ENCODE data around the gene PBX3. TPM values are rescaled to one million over a fixed set of nuclear protein-coding genes. Genes with fewer than 3 reads are reported as not detected.

PBX3 gene
- total RNA-seq, 1 experiment from 2014 or later: 39.0 TPM

GRCh38 chr9:126015424-126015823 is 268.3 kb downstream of the PBX3 start:
- Histone ChIP-seq H3K36me3 (ENCODE audit: control insufficient read depth, insufficient read depth, low read length) (no peaks in the 10 kb centered on the region), H3K9me3 (ENCODE audit: control insufficient read depth, insufficient read depth, low read depth, low read length) (no peaks in the 10 kb centered on the region), H3K4me1 (ENCODE audit: control insufficient read depth, insufficient read depth, low read length) (no peaks in the 10 kb centered on the region), H3K27me3 (ENCODE audit: control insufficient read depth, insufficient read depth, low read length) (no peaks in the 10 kb centered on the region), H3K4me3 (ENCODE audit: low read depth in 2 of 2, low read length in 2 of 2) (no peak overlapping the region), H3K27ac (ENCODE audit: low read length) (no peak overlapping the region)
- TF ChIP-seq REST (IDR thresholded peaks at IDR 0.05; ENCODE audit: insufficient read depth in 1 of 2, low read depth in 2 of 2, low read length in 1 of 2) (no peak), SIN3A (IDR thresholded peaks at IDR 0.05; ENCODE audit: borderline replicate concordance, insufficient read depth, low read depth, low read length) (no peak), TCF7L2 (IDR thresholded peaks at IDR 0.05; ENCODE audit: low read depth, low read length) (no peak), POLR2AphosphoS5 (IDR thresholded peaks at IDR 0.05; ENCODE audit: low read depth, low read length) (no peak)
- TF ChIP-seq, protein P1, sequence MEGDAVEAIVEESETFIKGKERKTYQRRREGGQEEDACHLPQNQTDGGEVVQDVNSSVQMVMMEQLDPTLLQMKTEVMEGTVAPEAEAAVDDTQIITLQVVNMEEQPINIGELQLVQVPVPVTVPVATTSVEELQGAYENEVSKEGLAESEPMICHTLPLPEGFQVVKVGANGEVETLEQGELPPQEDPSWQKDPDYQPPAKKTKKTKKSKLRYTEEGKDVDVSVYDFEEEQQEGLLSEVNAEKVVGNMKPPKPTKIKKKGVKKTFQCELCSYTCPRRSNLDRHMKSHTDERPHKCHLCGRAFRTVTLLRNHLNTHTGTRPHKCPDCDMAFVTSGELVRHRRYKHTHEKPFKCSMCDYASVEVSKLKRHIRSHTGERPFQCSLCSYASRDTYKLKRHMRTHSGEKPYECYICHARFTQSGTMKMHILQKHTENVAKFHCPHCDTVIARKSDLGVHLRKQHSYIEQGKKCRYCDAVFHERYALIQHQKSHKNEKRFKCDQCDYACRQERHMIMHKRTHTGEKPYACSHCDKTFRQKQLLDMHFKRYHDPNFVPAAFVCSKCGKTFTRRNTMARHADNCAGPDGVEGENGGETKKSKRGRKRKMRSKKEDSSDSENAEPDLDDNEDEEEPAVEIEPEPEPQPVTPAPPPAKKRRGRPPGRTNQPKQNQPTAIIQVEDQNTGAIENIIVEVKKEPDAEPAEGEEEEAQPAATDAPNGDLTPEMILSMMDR (IDR thresholded peaks at IDR 0.05): no peak
- ChIA-PET CTCF (interaction anchor here (0.6 kb wide), 1 partner anchor 844 kb away, joined by 5 read pairs; no protein-coding TSS in a partner anchor), POLR2A (interaction anchor here (0.6 kb wide), 1 partner anchor 613 kb away, joined by 5 read pairs; no protein-coding TSS in a partner anchor)
- DNase-seq (ENCODE audit: low read depth, low spot score) (no peak), ATAC-seq (no peak)
- intact Hi-C loops (cut with micrococcal nuclease; ENCODE audit: unreplicated experiment) (no loop called here), in situ Hi-C loops (cut with HindIII; ENCODE audit: low pct_unique_long_range_greater_than_20kb, low sequenced_read_pairs) (no loop called here)
- BruUV-seq (replicated peaks): no TSS peak

GRCh38 chr9:126016579-126017290 is 269.6 kb downstream of the PBX3 start:
- no peaks in the 10 kb centered on the region for H3K27me3 ChIP-seq (ENCODE audit: control insufficient read depth, insufficient read depth, low read length)
- H3K27ac ChIP-seq (ENCODE audit: low read length): no peak overlapping the region
- H3K4me1 ChIP-seq (ENCODE audit: control insufficient read depth, insufficient read depth, low read length): no peaks in the 10 kb centered on the region
- no peak for ATAC-seq
- no peaks in the 10 kb centered on the region for H3K9me3 ChIP-seq (ENCODE audit: control insufficient read depth, insufficient read depth, low read depth, low read length)
- in situ Hi-C loops (cut with HindIII; ENCODE audit: low pct_unique_long_range_greater_than_20kb, low sequenced_read_pairs) (no loop called here), intact Hi-C loops (cut with micrococcal nuclease; ENCODE audit: unreplicated experiment) (no loop called here)
- BruUV-seq (replicated peaks): no TSS peak
- DNase-seq (ENCODE audit: low read depth, low spot score): no peak
- CTCF ChIA-PET: no interaction called here
- POLR2A ChIA-PET: no interaction called here
- no peaks in the 10 kb centered on the region for H3K36me3 ChIP-seq (ENCODE audit: control insufficient read depth, insufficient read depth, low read length)
- no peak overlapping the region for H3K4me3 ChIP-seq (ENCODE audit: low read depth in 2 of 2, low read length in 2 of 2)
- TF ChIP-seq TCF7L2 (IDR thresholded peaks at IDR 0.05; ENCODE audit: low read depth, low read length): no peak
- TF ChIP-seq REST (IDR thresholded peaks at IDR 0.05; ENCODE audit: insufficient read depth in 1 of 2, low read depth in 2 of 2, low read length in 1 of 2): no peak
- TF ChIP-seq, protein P1 (IDR thresholded peaks at IDR 0.05): no peak
- no peak for TF ChIP-seq SIN3A (IDR thresholded peaks at IDR 0.05; ENCODE audit: borderline replicate concordance, insufficient read depth, low read depth, low read length)
- TF ChIP-seq POLR2AphosphoS5 (IDR thresholded peaks at IDR 0.05; ENCODE audit: low read depth, low read length): no peak
